ENCODE results near the gene VPS54.

DNA sequence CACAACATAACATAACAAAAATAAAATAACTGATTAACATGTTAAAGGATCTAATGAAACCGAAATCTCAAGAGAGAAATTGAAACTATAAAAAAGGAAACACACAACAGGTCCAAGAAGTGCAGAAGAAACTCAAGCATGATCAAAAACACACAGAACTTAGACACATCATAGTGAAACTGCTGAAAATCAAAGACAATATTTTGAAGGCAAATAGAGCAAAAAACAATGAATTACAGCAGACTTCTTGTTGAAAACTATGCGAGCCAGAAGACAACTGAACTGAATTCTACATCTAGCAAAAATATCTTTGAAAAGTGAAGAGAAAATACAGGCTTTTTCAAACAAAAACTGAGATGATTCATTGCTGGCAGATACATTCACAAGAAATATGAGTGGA is 116.2 kb downstream of the VPS54 start:
- TF ChIP-seq, protein P1, sequence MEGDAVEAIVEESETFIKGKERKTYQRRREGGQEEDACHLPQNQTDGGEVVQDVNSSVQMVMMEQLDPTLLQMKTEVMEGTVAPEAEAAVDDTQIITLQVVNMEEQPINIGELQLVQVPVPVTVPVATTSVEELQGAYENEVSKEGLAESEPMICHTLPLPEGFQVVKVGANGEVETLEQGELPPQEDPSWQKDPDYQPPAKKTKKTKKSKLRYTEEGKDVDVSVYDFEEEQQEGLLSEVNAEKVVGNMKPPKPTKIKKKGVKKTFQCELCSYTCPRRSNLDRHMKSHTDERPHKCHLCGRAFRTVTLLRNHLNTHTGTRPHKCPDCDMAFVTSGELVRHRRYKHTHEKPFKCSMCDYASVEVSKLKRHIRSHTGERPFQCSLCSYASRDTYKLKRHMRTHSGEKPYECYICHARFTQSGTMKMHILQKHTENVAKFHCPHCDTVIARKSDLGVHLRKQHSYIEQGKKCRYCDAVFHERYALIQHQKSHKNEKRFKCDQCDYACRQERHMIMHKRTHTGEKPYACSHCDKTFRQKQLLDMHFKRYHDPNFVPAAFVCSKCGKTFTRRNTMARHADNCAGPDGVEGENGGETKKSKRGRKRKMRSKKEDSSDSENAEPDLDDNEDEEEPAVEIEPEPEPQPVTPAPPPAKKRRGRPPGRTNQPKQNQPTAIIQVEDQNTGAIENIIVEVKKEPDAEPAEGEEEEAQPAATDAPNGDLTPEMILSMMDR (conservative IDR thresholded peaks at IDR 0.05; ENCODE audit: low read depth, low read length) = no peak
- TF ChIP-seq EZH2 (IDR thresholded peaks at IDR 0.05; ENCODE audit: borderline replicate concordance, low read depth, low read length, poor library complexity, severe bottlenecking) = no peak
